GM19468 (cell line): ENCODE results near the gene NMNAT1.

Source experiments
- ATAC-seq: cut with Tn5 transposase; IDR thresholded peaks from one replicate; pipeline ENCODE4 v1.9.1; 2021; ENCODE audit warnings: mild to moderate bottlenecking, moderate library complexity, moderate number of reproducible peaks; ENCODE audit not compliant: unreplicated experiment; ENCODE audit errors: extremely low read depth

Gene NMNAT1

DNA sequence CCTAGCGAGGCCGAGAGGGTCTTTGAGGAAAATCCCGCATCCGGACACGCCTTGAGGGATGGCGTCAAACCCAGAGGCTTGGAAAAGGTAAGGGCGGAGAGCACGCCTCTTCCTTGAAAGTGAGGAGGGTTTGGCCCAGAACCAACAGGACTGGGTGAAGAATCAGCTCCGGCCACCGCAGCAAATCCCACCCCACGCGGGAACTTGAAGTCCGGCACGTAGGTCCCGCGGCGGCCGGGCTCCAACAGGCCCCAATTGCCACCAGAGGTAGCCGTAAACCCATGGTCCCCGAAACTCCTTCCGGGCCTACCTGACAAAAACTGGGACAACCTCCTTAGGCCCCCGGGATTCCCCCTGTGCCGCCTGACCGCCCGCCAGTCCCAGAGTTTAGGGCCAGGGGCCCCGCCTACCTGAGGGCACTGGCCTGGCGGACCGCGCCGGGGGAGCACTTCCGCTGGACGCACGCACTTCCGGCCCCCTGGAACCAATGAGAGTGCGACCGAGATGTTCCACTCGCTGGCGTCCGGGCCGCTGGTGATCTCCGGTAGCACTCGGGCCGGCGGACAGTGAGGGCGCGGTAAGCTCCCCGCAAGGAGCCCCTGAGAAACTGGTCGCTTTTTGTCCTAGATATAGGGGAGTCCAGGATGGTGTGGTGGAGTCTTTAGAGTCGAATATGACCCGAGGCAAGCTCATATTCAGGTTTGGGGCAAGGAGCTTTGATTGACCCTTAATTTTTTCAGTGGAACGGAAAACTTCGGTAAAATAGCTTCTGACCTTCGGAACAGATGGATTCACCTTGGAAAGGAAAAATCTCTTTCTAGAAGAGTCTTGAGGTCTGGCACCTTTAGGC, at the start of gene NMNAT1, which contains the start of gene LZIC:
Gene NMNAT1 (plus strand): TSS at position 537 of the 850 bp plus-strand sequence. CDS start 28,599 bp downstream, outside the sequence.
Gene LZIC (minus strand): TSS at position 453 of the 850 bp plus-strand sequence. CDS start 6,772 bp downstream, outside the sequence.
- peak; percentile 57 for ATAC-seq

DNA sequence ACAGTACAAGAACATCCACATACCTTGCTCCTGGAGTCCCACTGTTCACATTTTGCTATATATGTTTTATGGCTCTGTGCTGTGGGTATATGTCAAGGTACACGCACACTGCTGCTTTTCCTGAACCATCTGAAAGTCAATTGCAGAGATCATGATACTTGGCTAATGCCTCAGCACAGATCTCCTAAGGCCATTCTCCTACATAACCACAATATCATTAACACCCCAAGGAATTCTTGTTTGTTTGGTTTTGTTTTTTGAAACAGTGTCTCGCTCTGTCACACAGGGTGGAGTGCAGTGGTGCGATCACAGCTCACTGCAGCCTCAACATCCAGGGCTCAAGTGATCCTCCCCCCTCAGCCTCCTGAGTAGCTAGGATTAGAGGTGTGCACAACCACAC, 49.2 kb upstream of the NMNAT1 start:
- ATAC-seq = no peak

DNA sequence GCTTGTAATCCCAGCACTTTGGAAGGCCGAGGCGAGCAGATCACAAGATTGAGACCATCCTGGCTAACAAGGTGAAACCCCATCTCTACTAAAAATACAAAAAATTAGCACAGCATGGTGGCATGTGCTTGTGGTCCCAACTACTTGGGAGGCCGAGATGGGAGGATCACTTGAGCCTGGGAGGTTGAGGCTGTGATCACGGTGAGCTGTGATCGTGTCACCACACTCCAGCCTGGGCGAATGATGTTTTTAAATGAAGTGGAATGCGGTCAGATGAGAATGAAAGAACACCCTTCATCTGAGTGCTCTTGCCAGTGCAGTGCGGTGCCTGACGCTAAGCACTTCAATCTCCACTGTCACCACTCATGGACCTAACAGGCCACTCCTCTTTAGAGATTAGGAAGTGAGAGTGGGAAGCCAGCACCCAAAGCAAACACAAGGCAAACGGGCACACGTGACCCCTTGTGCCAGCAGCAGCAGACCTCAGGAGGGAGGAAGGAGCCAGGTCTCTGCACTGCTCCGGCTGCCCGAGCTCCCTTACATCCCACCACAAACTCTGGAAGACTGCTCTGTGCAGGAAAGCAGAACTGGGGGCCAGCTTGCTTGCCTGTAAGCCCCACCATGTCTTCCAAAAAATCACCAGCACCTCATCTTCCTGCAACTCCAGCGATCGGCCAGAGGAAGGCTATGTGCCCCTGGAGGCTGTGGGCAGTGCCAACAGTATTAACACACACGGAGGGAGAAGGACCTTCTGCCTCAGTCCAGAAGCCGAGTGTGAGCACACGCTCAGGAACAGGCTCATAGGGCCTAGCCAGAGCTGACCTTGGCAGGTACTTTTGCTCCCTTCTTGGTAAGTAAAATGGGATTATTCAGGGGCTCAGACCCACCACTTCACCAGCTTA, 42.9 kb upstream of the NMNAT1 start:
- ATAC-seq = no peak

DNA sequence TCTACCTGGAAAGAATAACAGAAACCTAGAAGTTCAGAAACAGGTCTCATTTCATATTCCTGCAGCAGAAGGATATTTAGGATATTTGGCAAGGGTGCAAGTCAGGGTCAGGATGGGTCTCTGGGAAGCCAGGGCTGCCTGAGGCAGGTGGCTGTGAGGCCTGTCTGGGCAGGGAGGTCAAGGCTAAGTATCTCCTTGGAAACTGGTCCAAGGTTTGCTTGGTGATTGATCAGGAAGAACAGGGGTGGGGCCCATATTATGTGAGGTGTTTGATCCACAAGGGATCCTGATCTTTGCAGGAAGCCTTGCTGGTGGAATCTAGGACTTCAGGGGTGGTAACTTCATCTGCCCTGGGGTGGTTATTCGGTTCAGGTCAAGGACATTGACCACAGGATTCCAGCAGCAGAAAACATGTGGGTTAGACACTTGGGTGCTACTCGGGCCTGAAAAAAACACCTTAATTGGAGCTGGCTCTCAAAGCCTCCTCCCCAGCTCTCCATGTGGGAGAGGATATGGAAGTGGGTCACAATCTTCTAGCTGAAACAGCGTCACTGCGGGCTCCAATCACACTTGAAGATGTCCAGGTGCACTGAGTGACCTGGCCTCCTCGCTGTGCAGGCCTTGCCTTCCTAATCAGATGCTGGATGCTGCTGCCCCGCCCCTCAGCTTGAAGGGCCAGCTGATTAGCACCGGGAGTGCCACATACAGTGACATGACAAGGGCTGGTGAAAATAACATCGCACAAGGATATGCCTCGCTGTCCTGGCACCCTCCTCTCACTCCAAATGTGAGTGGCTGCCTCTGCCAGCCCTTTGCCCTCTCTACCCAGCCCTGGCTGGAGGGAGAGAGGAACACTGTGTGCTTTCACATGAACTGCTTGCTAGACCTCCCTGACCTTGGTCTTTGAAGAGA, 41.9 kb upstream of the NMNAT1 start:
- no peak for ATAC-seq

DNA sequence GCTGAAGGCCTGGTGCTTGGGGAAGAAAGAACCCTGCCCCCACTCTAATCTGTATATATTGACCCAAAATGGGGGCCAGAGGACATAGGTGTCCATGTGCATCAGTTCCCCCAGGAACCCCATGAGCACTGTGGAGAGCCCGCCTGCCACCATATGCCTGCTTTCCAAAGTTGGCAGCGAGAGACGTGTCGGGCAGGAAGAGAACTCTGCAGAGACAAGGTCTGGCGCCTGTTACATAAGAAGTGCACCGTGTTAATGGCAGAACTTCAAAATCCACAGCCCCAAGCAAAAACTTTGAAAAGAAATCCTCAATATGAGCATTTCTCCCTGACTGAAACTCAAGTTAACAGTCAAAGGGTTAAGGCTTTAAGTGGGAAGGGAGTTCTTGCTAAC, 41.2 kb upstream of the NMNAT1 start:
- ATAC-seq = no peak

DNA sequence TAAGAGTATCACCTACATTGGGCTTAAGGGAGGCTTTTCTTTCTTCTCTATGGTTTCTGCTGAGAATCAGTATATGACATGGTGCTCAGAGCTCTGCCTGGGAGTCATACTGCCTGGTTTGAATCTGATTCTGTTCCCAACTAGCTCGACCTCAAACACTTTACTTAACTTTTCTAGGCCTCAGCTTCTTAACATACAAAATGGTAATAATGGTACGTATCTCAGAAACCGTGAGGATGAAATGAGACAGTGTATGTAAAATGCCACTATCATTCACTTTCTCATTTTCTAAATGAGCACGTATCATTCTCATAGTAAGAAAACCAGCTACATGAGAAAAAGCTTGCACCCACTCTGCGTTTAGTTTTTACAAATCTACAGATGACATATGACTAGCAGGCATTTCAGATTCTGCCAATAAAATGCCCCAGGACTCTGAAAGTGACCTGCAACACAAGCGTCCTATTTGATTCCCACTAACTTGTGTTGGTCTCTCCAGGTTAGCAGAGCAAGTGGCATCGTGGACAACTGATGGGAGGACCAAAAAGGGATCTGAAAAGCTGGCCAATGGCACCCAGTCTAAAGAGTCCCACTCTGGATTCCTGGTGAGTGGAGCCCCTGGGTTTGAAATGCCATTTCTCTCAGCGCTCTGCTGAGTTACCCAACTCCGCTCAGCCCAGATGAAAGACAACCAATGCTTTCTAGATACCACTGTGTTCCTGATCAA, 39.3 kb upstream of the NMNAT1 start:
- ATAC-seq = no peak

DNA sequence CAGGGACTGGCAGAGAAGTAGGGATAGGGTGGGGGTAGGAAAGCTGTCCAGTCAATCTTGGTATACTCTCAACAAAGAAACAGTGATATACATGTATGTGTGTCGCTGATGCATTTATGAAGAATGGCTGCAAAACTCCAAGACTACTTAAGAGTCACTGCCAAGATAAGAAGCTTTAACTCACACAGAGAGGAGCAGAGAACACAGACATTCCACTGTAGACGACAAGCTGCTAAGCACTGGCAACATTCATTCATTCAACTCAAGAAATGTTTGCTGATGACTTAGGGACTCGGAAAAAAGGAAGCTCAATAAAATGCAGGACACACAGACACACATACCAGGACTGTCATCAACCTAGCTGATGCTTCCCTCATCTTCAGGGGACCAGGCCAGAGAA, 38.7 kb upstream of the NMNAT1 start:
- no peak for ATAC-seq

DNA sequence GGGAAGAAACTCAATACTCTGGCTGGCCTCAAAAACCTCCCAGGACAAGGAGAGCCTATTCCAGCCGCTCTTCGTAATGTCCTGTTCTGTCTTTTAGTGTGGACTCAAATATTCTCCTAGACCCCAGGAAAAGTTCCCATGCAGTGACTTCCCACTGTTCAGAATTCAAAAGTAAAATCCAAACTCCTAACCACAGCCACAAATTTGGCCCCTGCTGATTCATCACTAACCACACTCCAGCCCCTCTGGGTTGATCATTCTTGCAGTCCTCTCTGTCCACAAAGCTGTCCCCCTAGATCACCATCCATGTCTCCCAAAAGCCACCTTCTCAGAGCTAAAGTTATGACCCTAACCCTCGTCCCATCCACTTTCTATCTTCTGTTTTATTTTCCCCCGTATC, 38.3 kb upstream of the NMNAT1 start:
- no peak for ATAC-seq

DNA sequence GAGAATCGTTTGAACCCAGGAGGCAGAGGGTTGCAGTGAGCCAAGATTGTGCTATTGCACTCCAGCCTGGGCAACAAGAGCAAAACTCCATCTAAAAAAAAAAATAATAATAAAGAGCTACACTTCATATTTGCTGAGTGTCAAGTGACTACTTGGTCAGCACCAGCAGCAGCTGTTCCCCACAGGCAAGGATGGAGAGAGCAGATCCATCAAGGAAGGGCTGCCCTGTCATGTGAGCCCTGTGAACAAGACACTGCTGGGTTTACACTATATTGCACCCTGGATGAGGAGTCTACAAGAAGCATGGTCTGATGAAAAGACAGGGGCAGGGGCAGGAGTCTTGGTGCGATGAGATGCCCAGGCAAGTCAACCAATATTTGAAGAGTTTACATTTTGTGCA, 36.8 kb upstream of the NMNAT1 start:
- no peak for ATAC-seq

DNA sequence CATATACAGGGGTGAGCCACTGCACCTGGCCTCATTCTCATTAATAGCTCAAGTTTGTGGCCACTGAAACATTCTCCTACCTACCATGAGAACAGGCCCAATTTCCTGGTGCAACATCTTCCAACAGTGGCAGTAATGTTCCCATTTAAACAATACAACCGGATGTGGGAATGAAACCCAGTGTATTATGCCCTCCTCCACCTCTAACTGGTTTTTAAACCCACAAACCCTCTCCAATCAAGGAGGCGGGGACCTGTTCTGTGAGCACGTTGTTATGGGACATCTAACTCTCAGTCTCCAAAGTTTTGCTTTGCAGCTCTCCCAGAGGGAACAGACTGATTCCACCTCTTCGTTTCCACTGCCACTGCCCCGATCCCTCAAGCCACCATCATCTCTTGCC, 35.8 kb upstream of the NMNAT1 start:
- no peak for ATAC-seq

DNA sequence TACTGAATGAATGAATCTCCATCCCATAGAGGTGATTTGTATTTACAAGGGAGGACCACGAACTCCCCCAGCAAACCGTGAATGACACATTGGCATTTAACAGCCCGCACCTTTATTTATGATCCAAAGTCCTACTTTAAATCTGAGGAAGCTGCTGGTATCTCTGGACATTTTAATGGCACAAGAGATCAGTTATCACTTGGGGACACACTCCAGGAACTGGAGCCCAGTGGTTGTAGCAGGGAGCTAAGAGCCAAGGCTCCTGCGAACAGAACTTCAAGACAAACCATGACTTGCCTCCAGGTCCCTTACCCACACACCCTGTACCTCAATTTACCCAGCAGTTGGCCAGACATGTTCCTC, 34.4 kb upstream of the NMNAT1 start:
- ATAC-seq = no peak

DNA sequence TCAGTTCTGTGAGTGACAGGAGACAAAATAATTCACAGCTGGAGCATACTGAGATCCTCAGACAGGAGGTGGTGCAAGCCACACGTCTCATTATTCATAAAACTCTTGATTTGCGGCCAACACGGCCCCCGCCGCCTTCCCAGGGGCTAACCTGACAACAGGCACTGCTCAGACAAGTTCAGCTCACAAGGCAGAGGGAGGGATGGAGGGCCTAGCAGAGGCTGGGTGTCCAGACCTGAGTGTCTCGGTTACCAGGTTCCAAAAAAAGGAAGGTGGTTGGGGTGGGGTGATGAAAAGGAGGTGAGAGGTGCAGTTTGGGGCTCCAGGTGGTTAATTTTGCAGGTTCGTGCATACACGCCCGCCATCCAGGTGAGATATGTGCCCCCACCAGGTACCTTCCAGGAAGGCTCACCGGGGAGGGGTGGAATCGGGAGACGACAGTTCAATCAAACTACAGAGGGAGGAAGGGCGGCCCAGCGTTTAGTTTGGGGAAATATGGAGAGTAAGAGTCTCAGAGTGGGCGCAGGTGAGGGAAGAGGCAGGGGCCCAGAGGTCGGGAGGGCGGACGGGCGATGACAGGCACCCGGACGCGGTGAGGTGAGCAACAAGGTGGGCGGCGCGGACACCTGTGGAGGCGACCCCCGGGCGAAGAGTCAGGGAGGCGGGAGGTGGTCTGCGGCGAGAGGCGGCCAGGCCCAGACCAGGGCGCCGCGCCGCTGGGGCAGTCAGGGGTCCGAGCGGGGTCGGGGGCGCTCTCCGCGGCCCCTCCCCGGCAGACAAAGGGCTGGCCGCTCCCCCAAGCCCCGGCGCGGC, 33.8 kb upstream of the NMNAT1 start:
- ATAC-seq = no peak

DNA sequence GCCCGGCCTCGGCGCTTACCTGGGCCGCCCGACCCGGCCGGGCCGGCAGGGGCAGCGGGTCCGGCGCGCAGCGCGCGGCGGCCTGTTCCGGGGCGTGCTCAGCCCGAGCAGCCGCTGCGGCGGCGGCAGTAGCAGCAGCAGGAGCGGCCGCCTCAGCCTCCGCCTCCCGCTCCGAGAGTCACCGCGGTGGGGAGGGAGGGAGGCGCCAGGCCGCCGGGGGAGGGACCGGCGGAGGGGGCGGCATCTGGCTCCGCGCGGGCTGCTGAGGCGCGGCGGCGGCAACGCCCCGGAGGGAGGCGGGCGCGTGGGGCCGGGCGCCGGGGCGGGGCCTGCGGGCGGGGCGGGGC, 33.2 kb upstream of the NMNAT1 start, which contains the start of gene CTNNBIP1:
Gene CTNNBIP1 (minus strand): TSS at position 194 of the 347 bp plus-strand sequence. CDS start 38,205 bp downstream, outside the sequence.
- peak; percentile 57 for ATAC-seq

DNA sequence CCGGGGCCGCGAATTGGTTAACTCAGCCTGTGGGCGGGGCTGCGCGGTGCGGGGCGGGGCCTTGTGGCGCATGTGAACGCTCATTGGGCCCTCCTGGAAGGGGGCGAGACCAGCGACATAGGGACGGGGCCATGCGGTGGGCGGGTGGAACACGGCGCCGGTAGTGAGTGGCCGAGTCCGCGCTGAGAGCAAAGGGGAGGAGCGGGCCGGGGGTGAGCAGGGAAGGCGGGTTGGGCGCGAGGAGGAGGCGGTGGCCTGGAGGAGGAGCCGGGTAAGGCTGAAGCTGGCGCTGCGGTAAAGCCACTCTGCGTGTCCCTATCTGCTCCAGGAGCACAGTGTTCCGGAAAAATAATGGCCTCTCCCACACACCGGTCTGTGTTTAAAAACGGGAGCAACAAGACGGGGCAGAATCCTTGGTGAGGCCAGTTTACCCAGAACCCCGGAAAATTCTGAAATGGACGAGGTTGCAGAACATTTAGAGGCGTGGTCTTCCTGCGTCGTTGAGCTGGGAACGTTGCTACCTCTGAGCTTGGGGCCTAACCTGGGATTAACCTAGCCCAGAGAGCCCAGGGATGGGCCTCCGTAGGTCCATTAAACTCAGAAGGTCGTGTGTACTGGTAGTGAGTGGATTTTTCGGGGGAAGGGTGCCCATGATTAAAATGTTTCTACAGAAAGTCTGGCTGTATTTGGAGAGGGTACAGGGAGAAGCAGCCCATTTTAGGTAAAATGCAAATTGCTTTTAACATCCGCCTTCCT, 32.7 kb upstream of the NMNAT1 start:
- peak; percentile 85 for ATAC-seq

DNA sequence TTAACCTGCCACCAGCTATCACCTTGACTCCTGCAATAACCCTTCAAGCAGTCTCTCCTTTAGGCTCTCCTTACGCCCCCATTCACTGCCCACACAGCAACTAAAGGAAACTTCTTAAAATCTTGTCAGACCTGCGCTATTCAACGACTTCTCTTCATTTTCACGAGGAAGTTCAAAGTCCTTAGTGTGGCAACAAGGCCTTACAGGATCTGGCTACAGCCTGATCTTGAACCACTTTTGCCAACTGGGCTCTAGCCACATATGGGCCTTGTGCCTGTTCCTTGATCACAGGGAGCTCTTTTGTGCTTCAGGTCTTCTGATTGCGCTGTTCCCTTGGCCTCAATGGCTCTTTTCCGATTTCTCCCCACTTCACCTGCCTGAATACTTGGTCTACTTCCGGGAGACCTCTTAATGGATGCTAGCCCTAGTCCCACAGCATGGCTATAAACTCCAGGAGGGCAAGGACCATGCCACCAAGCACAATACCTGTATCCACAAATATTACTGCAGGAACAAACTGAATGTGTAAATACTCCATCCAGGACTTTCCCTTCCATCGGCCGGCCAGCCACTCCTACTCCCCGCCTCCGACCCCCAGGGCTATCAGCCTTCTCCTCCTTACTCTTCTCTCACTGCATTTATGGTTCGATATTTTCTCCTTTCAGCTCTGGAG, 30.9 kb upstream of the NMNAT1 start:
- no peak for ATAC-seq

DNA sequence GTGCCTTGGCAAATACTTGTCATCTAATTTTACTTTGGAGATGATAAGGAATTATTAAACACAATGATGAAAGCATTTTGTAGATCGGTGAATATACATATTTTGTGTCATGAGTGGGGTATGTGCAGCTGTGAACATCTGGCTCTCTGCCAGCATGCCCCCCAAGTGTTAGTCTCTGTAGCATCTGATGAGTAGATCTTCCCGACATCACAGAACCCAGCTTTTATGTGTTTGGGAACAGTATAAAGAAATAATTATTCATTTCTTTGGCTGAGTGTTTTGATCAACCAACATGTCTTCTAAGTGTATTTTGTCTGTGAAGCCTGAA, 28.7 kb upstream of the NMNAT1 start:
- no peak for ATAC-seq

DNA sequence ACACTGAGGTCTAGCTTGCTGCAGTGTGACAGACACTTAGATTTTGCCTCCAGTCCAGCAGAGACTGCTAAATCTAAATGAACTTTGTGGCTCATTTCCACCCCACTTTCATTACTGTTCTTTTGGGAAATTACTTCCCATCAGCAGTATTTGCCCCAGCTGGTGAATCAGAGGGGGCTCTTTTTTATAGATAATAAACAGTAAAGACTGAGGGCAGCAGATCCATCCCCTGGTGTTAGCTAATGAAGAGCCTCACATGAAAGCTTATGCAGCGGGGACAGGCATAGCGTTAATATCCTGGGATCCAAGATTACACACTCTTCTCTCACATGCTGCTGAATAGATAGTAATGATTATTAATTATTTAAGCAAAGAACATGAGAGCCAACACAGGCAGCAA, 26.8 kb upstream of the NMNAT1 start:
- ATAC-seq = no peak
